Kidney glomerular epithelial cell (primary cell): ENCODE measurements around the gene TMEM8B.

Experiments
- DNase-seq: peaks from one replicate; lab custom pipeline; 2025; lab: John Stamatoyannopoulos, UW

TMEM8B gene

GRCh38 chr9:35840881-35841644, 12.0 kb downstream of the TMEM8B start:
- no peak for DNase-seq

GRCh38 chr9:35841645-35841900, 12.5 kb downstream of the TMEM8B start:
- no peak for DNase-seq

- DNase-seq: no peak
These were observed 13.2 kb downstream of the TMEM8B start for GRCh38 chr9:35842020-35842745.

- DNase-seq: no peak
These were observed 13.8 kb downstream of the TMEM8B start for GRCh38 chr9:35842795-35843194.

GRCh38 chr9:35844628-35845270, 15.7 kb downstream of the TMEM8B start:
- peak; percentile 29 for DNase-seq

- DNase-seq: no peak
These were observed 17.1 kb downstream of the TMEM8B start for GRCh38 chr9:35845824-35846771.

GRCh38 chr9:35847792-35848572, 19.0 kb downstream of the TMEM8B start:
- DNase-seq: peak; percentile 47

- DNase-seq: no peak
These were observed 23.3 kb downstream of the TMEM8B start for GRCh38 chr9:35852267-35852815.

- DNase-seq: no peak
These were observed 24.1 kb downstream of the TMEM8B start for GRCh38 chr9:35852876-35853865.

GRCh38 chr9:35854091-35854762, 25.2 kb downstream of the TMEM8B start:
- no peak for DNase-seq

GRCh38 chr9:35856206-35856605, 27.2 kb downstream of the TMEM8B start:
- no peak for DNase-seq

- DNase-seq: no peak
These were observed 27.9 kb downstream of the TMEM8B start for GRCh38 chr9:35856882-35857281.

- no peak for DNase-seq
These were observed 29.4 kb downstream of the TMEM8B start for GRCh38 chr9:35858458-35858857.

- DNase-seq: no peak
These were observed 30.4 kb downstream of the TMEM8B start for GRCh38 chr9:35859310-35859989.

GRCh38 chr9:35859990-35860339, 30.9 kb downstream of the TMEM8B start:
- no peak for DNase-seq

GRCh38 chr9:35861161-35861897, 32.3 kb downstream of the TMEM8B start:
- DNase-seq: no peak

GRCh38 chr9:35862328-35862727, 33.3 kb downstream of the TMEM8B start:
- no peak for DNase-seq

- no peak for DNase-seq
These were observed 34.6 kb downstream of the TMEM8B start for GRCh38 chr9:35863583-35863982.
